ENCODE measurements around the gene SEC31B.

Gene SEC31B

DNA sequence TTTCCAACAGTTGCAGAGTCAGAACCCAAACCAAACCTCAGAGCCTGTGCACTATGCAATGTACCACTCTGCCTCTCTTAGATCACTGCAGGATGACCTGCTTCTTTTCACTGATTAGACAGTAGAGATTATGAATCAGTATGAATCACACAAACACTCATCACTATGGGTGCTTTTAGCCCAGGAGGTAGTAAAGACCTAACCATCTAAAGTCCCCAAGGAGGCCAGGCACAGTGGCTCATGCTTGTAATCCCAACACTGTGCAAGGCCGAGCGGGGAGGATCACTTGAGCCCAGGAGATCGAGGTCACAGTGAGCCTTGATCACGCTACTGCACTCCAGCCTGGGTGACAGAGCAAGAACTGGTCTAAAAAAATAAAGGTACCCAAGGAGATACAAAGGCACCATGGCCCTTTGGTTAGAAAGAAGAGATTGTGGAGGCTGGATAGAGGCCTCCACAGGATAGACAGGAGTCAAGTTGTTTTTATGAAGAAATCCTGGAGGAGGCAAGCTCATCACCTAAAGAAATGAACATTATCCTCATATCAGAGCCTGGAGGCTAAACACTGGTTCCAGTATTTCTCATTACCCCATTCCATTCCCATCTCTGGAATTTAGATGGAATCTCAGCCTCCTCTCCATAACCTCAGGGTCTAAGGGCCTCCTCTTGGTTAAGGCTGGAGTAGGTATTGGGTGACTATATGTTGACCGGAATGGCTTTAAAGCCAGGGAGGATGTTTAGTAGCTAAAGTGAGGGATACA lies 12.9 kb downstream of the SEC31B start:
- no peak for TF ChIP-seq EGR1 (IDR thresholded peaks at IDR 0.05)
- TF ChIP-seq EP300 (IDR thresholded peaks at IDR 0.05; ENCODE audit: borderline replicate concordance): no peak
- TF ChIP-seq CREB1 (IDR thresholded peaks at IDR 0.05; ENCODE audit: low read depth): no peak
- TF ChIP-seq TAF1 (IDR thresholded peaks at IDR 0.05; ENCODE audit: low read depth): no peak
- no peak for TF ChIP-seq NFIC (IDR thresholded peaks at IDR 0.05)
- TF ChIP-seq, protein P1, sequence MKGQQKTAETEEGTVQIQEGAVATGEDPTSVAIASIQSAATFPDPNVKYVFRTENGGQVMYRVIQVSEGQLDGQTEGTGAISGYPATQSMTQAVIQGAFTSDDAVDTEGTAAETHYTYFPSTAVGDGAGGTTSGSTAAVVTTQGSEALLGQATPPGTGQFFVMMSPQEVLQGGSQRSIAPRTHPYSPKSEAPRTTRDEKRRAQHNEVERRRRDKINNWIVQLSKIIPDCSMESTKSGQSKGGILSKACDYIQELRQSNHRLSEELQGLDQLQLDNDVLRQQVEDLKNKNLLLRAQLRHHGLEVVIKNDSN (IDR thresholded peaks at IDR 0.05): no peak
- TF ChIP-seq ZBTB7A (IDR thresholded peaks at IDR 0.05; ENCODE audit: low read depth): no peak

DNA sequence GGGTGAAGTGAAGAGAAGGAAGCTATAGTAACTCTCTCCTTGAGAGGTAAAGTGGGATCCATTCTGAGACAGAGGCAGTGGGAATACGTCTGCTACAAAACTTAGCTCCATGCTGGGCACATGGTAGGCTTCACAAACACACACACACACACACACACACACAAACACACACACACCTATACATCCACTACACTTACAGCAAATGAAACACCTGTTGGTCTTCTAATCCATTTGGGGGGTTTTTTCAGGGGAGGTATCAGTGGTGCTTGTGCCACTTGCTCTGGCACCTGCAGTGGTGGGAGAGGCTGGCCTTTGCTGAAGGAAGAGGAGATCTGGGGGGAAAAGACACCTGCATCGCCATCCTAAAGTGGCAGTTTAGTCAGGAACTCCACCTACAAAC lies 14.5 kb downstream of the SEC31B start:
- TF ChIP-seq FOXM1 (IDR thresholded peaks at IDR 0.05; ENCODE audit: borderline replicate concordance, low read depth) (no peak), RAD21 (IDR thresholded peaks at IDR 0.05; ENCODE audit: low read depth) (no peak)
- TF ChIP-seq, protein P2, sequence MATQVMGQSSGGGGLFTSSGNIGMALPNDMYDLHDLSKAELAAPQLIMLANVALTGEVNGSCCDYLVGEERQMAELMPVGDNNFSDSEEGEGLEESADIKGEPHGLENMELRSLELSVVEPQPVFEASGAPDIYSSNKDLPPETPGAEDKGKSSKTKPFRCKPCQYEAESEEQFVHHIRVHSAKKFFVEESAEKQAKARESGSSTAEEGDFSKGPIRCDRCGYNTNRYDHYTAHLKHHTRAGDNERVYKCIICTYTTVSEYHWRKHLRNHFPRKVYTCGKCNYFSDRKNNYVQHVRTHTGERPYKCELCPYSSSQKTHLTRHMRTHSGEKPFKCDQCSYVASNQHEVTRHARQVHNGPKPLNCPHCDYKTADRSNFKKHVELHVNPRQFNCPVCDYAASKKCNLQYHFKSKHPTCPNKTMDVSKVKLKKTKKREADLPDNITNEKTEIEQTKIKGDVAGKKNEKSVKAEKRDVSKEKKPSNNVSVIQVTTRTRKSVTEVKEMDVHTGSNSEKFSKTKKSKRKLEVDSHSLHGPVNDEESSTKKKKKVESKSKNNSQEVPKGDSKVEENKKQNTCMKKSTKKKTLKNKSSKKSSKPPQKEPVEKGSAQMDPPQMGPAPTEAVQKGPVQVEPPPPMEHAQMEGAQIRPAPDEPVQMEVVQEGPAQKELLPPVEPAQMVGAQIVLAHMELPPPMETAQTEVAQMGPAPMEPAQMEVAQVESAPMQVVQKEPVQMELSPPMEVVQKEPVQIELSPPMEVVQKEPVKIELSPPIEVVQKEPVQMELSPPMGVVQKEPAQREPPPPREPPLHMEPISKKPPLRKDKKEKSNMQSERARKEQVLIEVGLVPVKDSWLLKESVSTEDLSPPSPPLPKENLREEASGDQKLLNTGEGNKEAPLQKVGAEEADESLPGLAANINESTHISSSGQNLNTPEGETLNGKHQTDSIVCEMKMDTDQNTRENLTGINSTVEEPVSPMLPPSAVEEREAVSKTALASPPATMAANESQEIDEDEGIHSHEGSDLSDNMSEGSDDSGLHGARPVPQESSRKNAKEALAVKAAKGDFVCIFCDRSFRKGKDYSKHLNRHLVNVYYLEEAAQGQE (IDR thresholded peaks at IDR 0.05; ENCODE audit: low read depth): no peak
- TF ChIP-seq, protein P3, sequence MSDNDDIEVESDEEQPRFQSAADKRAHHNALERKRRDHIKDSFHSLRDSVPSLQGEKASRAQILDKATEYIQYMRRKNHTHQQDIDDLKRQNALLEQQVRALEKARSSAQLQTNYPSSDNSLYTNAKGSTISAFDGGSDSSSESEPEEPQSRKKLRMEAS (IDR thresholded peaks at IDR 0.05): no peak

DNA sequence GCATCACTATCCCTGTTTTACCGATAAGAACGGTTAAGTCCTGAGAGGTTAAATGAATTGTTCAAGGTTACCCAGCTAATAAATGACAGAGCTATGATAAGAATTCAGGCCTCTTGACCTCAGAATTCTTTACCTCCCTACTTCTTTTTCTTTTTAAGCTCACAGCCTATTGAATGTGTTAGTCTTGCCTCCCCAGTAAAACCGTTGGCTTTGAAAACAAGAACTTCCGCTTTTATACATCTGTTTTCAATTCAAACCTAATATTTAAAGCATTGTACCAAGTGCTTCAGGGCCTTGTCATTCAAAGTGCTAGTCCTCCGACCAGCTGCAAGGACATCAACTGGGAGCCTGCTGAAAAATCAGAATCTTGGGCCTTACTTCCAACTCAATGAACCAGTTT lies 15.6 kb downstream of the SEC31B start:
- no peak for TF ChIP-seq TEAD4 (IDR thresholded peaks at IDR 0.05)
- TF ChIP-seq, protein P2 (IDR thresholded peaks at IDR 0.05; ENCODE audit: low read depth): no peak
- no peak for TF ChIP-seq ZBTB7A (IDR thresholded peaks at IDR 0.05; ENCODE audit: low read depth)
- no peak for TF ChIP-seq CREB1 (IDR thresholded peaks at IDR 0.05; ENCODE audit: low read depth)
- no peak for TF ChIP-seq NFIC (IDR thresholded peaks at IDR 0.05)
- TF ChIP-seq FOXM1 (IDR thresholded peaks at IDR 0.05; ENCODE audit: borderline replicate concordance, low read depth): no peak
- TF ChIP-seq EGR1 (IDR thresholded peaks at IDR 0.05): no peak
- TF ChIP-seq EP300 (IDR thresholded peaks at IDR 0.05; ENCODE audit: borderline replicate concordance): no peak
- TF ChIP-seq, protein P3 (IDR thresholded peaks at IDR 0.05): no peak
- no peak for TF ChIP-seq YY1 (IDR thresholded peaks at IDR 0.05; ENCODE audit: low read depth)
- no peak for TF ChIP-seq TCF12 (IDR thresholded peaks at IDR 0.05; ENCODE audit: low read depth)
- TF ChIP-seq CEBPB (IDR thresholded peaks at IDR 0.05): no peak
- TF ChIP-seq, protein P1 (IDR thresholded peaks at IDR 0.05): no peak
- no peak for TF ChIP-seq RAD21 (IDR thresholded peaks at IDR 0.05; ENCODE audit: low read depth)
- no peak for TF ChIP-seq TAF1 (IDR thresholded peaks at IDR 0.05; ENCODE audit: low read depth)

DNA sequence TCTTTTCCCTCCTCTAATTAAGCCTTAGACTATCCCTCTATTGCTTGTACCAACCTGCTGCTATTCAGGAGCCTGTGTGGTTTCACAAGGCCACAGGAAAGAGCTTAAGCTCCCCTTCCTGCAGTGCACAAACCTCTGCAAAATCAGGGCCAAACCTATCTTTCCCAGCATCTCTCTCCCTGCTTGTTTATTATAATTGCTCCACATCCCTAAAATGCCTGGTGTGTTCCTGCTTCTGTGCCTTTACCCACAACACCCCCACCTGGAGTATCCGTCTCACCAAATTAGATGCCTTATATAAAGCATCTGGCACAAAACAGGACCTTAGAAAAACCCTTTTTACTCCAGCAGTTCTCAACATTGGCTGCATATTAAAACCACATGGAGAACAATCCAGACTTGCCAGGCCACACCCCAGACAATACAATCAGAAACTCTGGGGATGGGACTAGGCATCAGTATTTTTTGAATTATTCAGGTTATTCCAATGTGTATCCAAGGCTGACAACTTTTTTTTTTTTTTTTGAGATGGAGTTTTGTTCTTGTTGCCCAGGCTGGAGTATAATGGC lies 16.7 kb downstream of the SEC31B start:
- TF ChIP-seq TEAD4 (IDR thresholded peaks at IDR 0.05) (no peak), RAD21 (IDR thresholded peaks at IDR 0.05; ENCODE audit: low read depth) (no peak), EGR1 (IDR thresholded peaks at IDR 0.05) (no peak), YY1 (IDR thresholded peaks at IDR 0.05; ENCODE audit: low read depth) (no peak), TCF12 (IDR thresholded peaks at IDR 0.05; ENCODE audit: low read depth) (no peak), CEBPB (IDR thresholded peaks at IDR 0.05) (no peak), ZBTB7A (IDR thresholded peaks at IDR 0.05; ENCODE audit: low read depth) (no peak), FOXM1 (IDR thresholded peaks at IDR 0.05; ENCODE audit: borderline replicate concordance, low read depth) (no peak), EP300 (IDR thresholded peaks at IDR 0.05; ENCODE audit: borderline replicate concordance) (no peak), TAF1 (IDR thresholded peaks at IDR 0.05; ENCODE audit: low read depth) (no peak), CREB1 (IDR thresholded peaks at IDR 0.05; ENCODE audit: low read depth) (no peak), NFIC (IDR thresholded peaks at IDR 0.05) (no peak)
- TF ChIP-seq, protein P2 (IDR thresholded peaks at IDR 0.05; ENCODE audit: low read depth): no peak
- TF ChIP-seq, protein P1 (IDR thresholded peaks at IDR 0.05): no peak
- TF ChIP-seq, protein P3 (IDR thresholded peaks at IDR 0.05): no peak

Data from Ishikawa (cell line).